ENCODE results near the gene FMO5. TPM values are rescaled to one million over a fixed set of nuclear protein-coding genes. Genes with fewer than 3 reads are reported as not detected.
"Not testable (repeated sequence)": the region's sequence is repeated elsewhere in the genome, so short reads cannot be mapped to it uniquely, and the experiment has no call there.

Gene FMO5
- total RNA-seq, 6 experiments from 2014 or later = 55.0 to 482 (median 99.6) TPM

GRCh38 chr1:147167365-147167764 lies 57.8 kb downstream of the FMO5 start:
- no peaks in the 10 kb centered on the region for H3K27me3 ChIP-seq
- DNase-seq (no peak), ATAC-seq (no peak)
- no peaks in the 10 kb centered on the region for H3K9me3 ChIP-seq
- WGBS (ENCODE audit: insufficient coverage, low coverage, low lambda C conversion rate, missing lambda C conversion rate) = 70% methylated on average over 1 of the region's 1 CpG
- peaks cover 0 to 29% (median 3%) of the 10 kb centered on the region in 4 donors for H3K4me1 ChIP-seq
- intact Hi-C loops (cut with DNase I) = no loop called here
- H3K4me3 ChIP-seq = no peak overlapping the region
- TF ChIP-seq CTCF (IDR thresholded peaks at IDR 0.05) = no peak
- no peak for TF ChIP-seq POLR2A (IDR thresholded peaks at IDR 0.05)
- peak overlapping the region in 1 of 3 donors; percentile 24 for H3K27ac ChIP-seq
- peaks cover 0 to 30% (median 13%) of the 10 kb centered on the region in 4 donors for H3K36me3 ChIP-seq

DNA sequence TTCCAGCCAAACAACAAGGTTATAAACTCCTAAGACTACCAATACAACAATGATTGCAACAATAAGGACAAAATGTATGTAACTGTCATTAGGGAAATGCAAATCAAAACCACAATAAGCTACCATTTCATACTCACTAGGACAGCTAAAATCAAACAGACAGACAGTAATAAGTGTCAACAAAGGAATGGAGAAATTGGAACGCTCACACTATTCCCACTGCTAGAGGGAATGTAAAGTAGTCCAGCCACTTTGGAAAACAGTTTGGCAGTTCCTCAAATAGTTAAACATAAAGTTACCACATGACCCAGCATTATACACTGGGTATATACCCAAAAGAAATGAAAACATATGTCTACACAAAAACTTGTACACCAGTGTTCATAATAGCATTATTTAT lies 62.1 kb downstream of the FMO5 start:
- 100% methylated on average over 1 of the region's 1 CpG for WGBS (ENCODE audit: insufficient coverage, low coverage, low lambda C conversion rate, missing lambda C conversion rate)
- Histone ChIP-seq H3K4me1 (peaks cover 0 to 9% (median 3%) of the 10 kb centered on the region in 4 donors), H3K27me3 (no peaks in the 10 kb centered on the region), H3K27ac (no peak overlapping the region), H3K36me3 (peaks cover 0 to 74% (median 36%) of the 10 kb centered on the region in 4 donors), H3K9me3 (no peaks in the 10 kb centered on the region), H3K4me3 (no peak overlapping the region)
- no peak for TF ChIP-seq CTCF (IDR thresholded peaks at IDR 0.05)
- TF ChIP-seq POLR2A (IDR thresholded peaks at IDR 0.05) = no peak
- no peak for ATAC-seq
- intact Hi-C loops (cut with DNase I) = no loop called here
- DNase-seq = no peak

DNA sequence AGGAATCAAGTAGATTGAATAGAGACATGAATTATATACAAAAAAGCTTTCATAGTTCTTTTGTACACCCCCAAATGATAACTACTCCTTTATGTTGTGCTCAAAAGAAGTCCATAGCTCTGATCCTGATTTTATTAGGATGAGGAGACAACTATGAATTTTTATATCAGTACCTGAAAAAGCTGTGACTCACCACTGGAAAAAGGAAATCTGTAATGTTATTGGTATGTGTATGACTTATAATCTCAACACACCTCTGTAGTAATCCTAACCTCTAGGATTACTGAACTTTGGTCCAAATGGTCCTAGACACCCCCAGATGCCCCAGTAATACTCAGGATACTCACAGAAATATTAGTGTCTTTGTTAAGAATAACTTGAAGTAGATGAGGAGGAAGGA lies 63.0 kb downstream of the FMO5 start:
- H3K9me3 ChIP-seq = no peaks in the 10 kb centered on the region
- DNase-seq (no peak), ATAC-seq (peak in 1 of 4 donors; percentile 27)
- H3K27ac ChIP-seq = no peak overlapping the region
- no peak overlapping the region for H3K4me3 ChIP-seq
- H3K4me1 ChIP-seq = no peaks in the 10 kb centered on the region
- TF ChIP-seq POLR2A (IDR thresholded peaks at IDR 0.05) (no peak), CTCF (IDR thresholded peaks at IDR 0.05) (no peak)
- no peaks in the 10 kb centered on the region for H3K27me3 ChIP-seq
- peaks cover 0 to 80% (median 39%) of the 10 kb centered on the region in 4 donors for H3K36me3 ChIP-seq
- intact Hi-C loops (cut with DNase I) = no loop called here

DNA sequence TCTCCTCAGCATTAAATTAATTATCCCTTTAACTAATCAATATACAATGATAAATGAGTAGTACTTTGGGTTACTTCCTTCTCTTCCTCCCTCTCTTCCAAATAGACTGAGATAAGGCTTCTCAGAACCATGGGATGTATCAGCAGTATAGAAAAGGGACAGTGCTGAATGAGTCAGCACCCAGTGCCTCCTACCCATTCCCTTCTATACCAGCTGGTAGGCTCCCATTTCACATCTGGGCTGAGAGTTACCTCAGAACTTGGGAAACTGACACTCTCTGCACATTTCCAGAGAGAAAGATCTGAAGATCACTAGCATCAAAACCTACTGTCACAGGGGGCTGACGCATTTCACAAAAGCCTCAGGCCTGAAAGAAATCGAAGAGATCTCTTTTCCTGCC lies 68.0 kb downstream of the FMO5 start:
- H3K4me3 ChIP-seq; H3K9me3 ChIP-seq; H3K27ac ChIP-seq; intact Hi-C loops (cut with DNase I); DNase-seq; H3K4me1 ChIP-seq; ATAC-seq; H3K27me3 ChIP-seq: not testable (repeated sequence)
- H3K36me3 ChIP-seq = peaks cover 0 to 58% (median 28%) of the 10 kb centered on the region in 4 donors
- WGBS (ENCODE audit: insufficient coverage, low coverage, low lambda C conversion rate, missing lambda C conversion rate) = 92% methylated on average over 2 of the region's 2 CpGs

GRCh38 chr1:147156642-147157041 lies 68.5 kb downstream of the FMO5 start:
- Histone ChIP-seq H3K4me3 (no peak overlapping the region), H3K27me3 (no peaks in the 10 kb centered on the region), H3K27ac (no peak overlapping the region), H3K36me3 (peaks cover 0 to 53% (median 25%) of the 10 kb centered on the region in 4 donors), H3K9me3 (no peaks in the 10 kb centered on the region), H3K4me1 (peaks cover 0 to 8% (median 2%) of the 10 kb centered on the region in 4 donors)
- DNase-seq = no peak
- intact Hi-C loops (cut with DNase I) = no loop called here
- peak in 2 of 4 donors; percentile 51 to 59 for ATAC-seq
- WGBS (ENCODE audit: insufficient coverage, low coverage, low lambda C conversion rate, missing lambda C conversion rate) = 83% methylated on average over 3 of the region's 3 CpGs
- peak in 1 of 4 donors; percentile 24 for TF ChIP-seq CTCF (IDR thresholded peaks at IDR 0.05)
- TF ChIP-seq POLR2A (IDR thresholded peaks at IDR 0.05) = no peak

Measured in right lobe of liver (tissue), 6 donors.